Hepatocyte (in vitro differentiated cells): ENCODE measurements around the gene IDH3G. TPM values are rescaled to one million over a fixed set of nuclear protein-coding genes. Genes with fewer than 3 reads are reported as not detected.
A peak's percentile ranks its signal among the peaks of the same experiment; 100 is the strongest.
"Not testable (repeated sequence)": the region's sequence is repeated elsewhere in the genome, so short reads cannot be mapped to it uniquely, and the experiment has no call there.

Source experiments
- DNase-seq: peaks from one replicate; pipeline ENCODE4 v3.0.0-alpha.2; 2016; ENCODE audit warnings: low spot score
- H2AFZ ChIP-seq: fragments of 200-600 bp; sonication (generic); 2 replicates; pipeline ENCODE4 v1.6.0; 2016; ENCODE audit warnings: antibody characterized with exemption, mild to moderate bottlenecking
- H3K27ac ChIP-seq: fragments of 200-600 bp; sonication (generic); 2 replicates; pipeline ENCODE4 v1.5.1; 2016; ENCODE audit warnings: mild to moderate bottlenecking
- H3K27me3 ChIP-seq: fragments of 200-600 bp; sonication (generic); 2 replicates; pipeline ENCODE4 v1.6.1; 2016
- H3K36me3 ChIP-seq: fragments of 200-600 bp; sonication (generic); replicated peaks from 2 replicates; pipeline ENCODE4 v1.5.1; 2016; ENCODE audit warnings: low read depth; ENCODE audit not compliant: insufficient read depth
- H3K4me1 ChIP-seq: fragments of 200-600 bp; sonication (generic); 2 replicates; pipeline ENCODE4 v1.5.1; 2016; ENCODE audit warnings: mild to moderate bottlenecking, moderate library complexity; ENCODE audit not compliant: insufficient read depth
- H3K4me2 ChIP-seq: fragments of 200-600 bp; sonication (generic); 2 replicates; pipeline ENCODE4 v1.6.0; 2016
- H3K4me3 ChIP-seq: fragments of 200-600 bp; sonication (generic); 2 replicates; pipeline ENCODE4 v1.5.1; 2016; ENCODE audit warnings: mild to moderate bottlenecking
- H3K79me2 ChIP-seq: fragments of 200-600 bp; sonication (generic); 2 replicates; pipeline ENCODE4 v1.6.0; 2017; ENCODE audit warnings: mild to moderate bottlenecking
- H3K9me2 ChIP-seq: fragments of 200-600 bp; sonication (generic); replicated peaks from 2 replicates; pipeline ENCODE4 v1.6.0; 2017; ENCODE audit warnings: mild to moderate bottlenecking; ENCODE audit not compliant: insufficient read depth
- H3K9me3 ChIP-seq: fragments of 200-600 bp; sonication (generic); 2 replicates; pipeline ENCODE4 v1.5.1; 2016; ENCODE audit warnings: low read depth, mild to moderate bottlenecking
- H4K20me1 ChIP-seq: fragments of 200-600 bp; sonication (generic); 2 replicates; pipeline ENCODE4 v1.6.0; 2016; ENCODE audit warnings: mild to moderate bottlenecking; ENCODE audit not compliant: insufficient read depth, poor library complexity, severe bottlenecking
- CTCF ChIP-seq: fragments of 200-600 bp; sonication (generic); IDR thresholded peaks from 2 replicates; pipeline ENCODE4 v1.5.1; 2016; ENCODE audit warnings: antibody characterized with exemption, mild to moderate bottlenecking; ENCODE audit not compliant: poor library complexity
- EZH2 ChIP-seq: fragments of 200-600 bp; sonication (generic); IDR thresholded peaks from 2 replicates; pipeline ENCODE4 v1.6.1; 2016; ENCODE audit warnings: antibody characterized with exemption, mild to moderate bottlenecking, borderline replicate concordance
- EZH2phosphoT487 ChIP-seq: fragments of 200-600 bp; sonication (generic); IDR thresholded peaks from one replicate; pipeline ENCODE4 v1.6.1; 2018; ENCODE audit warnings: antibody characterized with exemption, mild to moderate bottlenecking, low read depth, moderate library complexity; ENCODE audit not compliant: unreplicated experiment, severe bottlenecking
- WGBS: methylation state at CpG from one replicate; pipeline ENCODE4 v1.1.6; 2016; ENCODE audit warnings: low lambda C conversion rate; ENCODE audit errors: missing lambda C conversion rate; 5-methylcytosine and 5-hydroxymethylcytosine counted together
- polyA plus RNA-seq: library from polyadenylated mRNA; unstranded; fragments of >200 nt; fragmentation: Nextera tagmentation; extraction: Ambion mirVana; gene quantifications from 2 replicates; pipeline ENCODE4 v1.2.1, GENCODE V29; 2016
- total RNA-seq: library from RNA; depleted of rRNA; stranded (reverse); fragments of >200 nt; gene quantifications from 2 replicates; pipeline ENCODE4 v1.2.3, GENCODE V29; 2014

The IDH3G gene
- total and polyA plus RNA-seq, 2 experiments from 2014 or later = 35.4 to 74.3 TPM

DNA sequence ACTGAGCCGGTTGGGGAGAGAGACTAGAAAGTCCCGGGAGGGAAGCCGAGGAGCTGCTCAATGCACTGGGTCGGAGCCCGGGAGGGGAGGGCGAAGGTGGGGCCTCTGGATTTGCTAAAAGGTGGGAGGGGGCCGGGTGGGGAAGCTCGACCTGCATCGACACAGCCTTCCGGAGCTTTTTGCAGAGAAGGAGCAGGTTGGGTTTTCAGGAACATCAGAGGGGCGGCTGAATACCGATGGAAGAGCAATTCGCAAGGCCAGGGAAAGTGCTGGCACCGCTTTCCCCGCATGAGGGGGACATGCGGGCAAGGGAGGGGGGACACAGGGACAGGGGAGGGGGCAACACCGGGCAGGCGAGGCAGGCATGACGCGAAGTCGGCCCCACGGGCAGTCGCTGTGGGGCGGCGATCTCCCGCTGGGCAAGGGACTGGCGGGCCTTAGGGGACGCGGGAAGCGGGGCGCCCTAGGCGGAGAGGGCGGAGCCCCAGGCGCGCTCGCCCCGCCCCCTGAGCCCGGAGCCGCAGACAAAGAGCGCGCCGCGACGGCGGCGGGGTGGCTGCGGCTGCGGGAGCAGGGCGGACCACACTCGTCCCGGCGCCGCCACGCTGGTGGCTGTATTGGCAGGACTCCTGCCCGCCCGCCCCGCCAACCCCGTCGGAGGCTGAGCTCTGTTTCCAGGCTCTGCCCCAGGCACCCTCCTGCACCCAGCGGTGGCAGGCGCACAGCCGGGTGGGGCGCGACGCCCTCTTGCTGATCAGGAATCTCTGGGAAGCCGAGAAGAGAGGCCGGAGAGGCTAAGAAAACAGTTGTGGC lies 24.6 kb upstream of the IDH3G start:
- Histone ChIP-seq H3K4me2 (peak overlapping the region; percentile 86), H2AFZ (peak overlapping the region; percentile 78), H3K79me2 (no peaks in the 10 kb centered on the region), H3K36me3 (no peaks in the 10 kb centered on the region), H3K27me3 (no peaks in the 10 kb centered on the region), H3K4me1 (no peaks in the 10 kb centered on the region), H3K9me2 (no peaks in the 10 kb centered on the region), H4K20me1 (no peaks in the 10 kb centered on the region), H3K4me3 (peak overlapping the region; percentile 20), H3K27ac (peak overlapping the region; percentile 48), H3K9me3 (no peaks in the 10 kb centered on the region)
- no peak for TF ChIP-seq CTCF
- TF ChIP-seq EZH2phosphoT487 = no peak
- no peak for TF ChIP-seq EZH2
- 39% methylated on average over 16 of the region's 67 CpGs for WGBS
- DNase-seq = peak; percentile 68

DNA sequence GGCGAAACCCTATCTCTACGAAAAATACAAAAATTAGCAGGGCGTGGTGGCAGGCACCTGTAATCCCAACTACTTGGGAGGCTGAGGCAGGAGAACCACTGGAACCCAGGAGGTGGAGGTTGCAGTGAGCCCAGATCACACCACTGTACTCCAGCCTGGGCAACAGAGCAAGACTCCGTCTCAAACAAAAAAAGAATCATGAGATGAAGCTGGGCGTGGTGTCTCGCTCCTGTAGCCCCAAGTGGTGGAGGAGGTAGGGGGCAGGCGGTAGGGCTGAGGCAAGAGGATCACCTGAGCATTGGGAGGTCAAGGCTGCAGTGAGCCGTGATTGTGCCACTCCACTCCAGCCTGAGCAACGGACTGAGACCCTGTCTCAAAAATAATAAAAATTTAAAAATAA lies 23.9 kb upstream of the IDH3G start:
- not testable (repeated sequence) for H3K27ac ChIP-seq, H3K79me2 ChIP-seq, H3K36me3 ChIP-seq, H4K20me1 ChIP-seq, H3K9me2 ChIP-seq, H3K4me3 ChIP-seq, H3K9me3 ChIP-seq, H3K27me3 ChIP-seq, H2AFZ ChIP-seq, DNase-seq, H3K4me1 ChIP-seq
- peak overlapping the region; percentile 86 for H3K4me2 ChIP-seq
- whole genome bisulfite sequencing = 87% methylated on average over 9 of the region's 9 CpGs

GRCh38 chrX:153816831-153817690 lies 22.9 kb upstream of the IDH3G start:
- no peak overlapping the region for H3K4me3 ChIP-seq
- no peak for TF ChIP-seq CTCF
- no peak for TF ChIP-seq EZH2
- TF ChIP-seq EZH2phosphoT487 = no peak

DNA sequence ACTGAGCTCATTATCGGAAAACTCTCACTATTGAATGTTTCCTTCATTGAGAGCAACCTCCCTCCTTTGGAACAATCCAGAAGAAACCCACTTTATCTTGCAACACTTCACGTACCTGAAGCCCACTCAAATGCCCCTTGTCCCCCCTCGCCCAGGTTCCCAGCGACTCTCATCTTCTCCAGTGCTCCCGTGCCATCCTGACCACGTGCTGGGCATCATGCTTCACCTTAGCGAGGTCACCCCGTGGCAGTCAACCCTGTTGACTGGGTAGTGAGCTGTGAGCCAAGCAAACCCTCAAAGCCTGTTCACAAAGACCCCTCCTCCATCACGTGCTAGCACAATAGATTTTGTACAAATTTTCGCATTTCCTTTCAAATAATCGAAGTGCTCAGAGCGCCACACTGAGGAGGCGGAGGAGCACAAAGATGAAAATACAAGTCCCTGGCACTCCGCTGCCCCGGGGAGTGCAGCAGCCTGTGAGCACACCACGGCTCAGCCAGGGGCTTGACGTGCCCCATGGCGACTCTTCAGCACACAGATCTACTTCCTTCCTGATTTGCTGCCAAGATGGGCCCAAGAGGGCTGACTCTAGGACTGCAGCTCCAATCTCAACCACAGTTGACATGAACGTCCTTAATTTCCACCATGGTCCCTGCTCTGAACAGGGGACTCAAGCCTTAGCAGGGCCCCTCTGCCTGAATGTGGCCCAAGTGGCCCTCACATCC lies 20.6 kb upstream of the IDH3G start:
- no peaks in the 10 kb centered on the region for H4K20me1 ChIP-seq
- no peak for TF ChIP-seq EZH2
- TF ChIP-seq EZH2phosphoT487 = no peak
- TF ChIP-seq CTCF = no peak
- H3K27ac ChIP-seq = no peak overlapping the region
- no peaks in the 10 kb centered on the region for H3K36me3 ChIP-seq
- H3K9me3 ChIP-seq = no peaks in the 10 kb centered on the region
- no peaks in the 10 kb centered on the region for H3K79me2 ChIP-seq
- H3K9me2 ChIP-seq = no peaks in the 10 kb centered on the region
- H3K27me3 ChIP-seq = no peaks in the 10 kb centered on the region
- no peak for DNase-seq
- 81% methylated on average over 19 of the region's 19 CpGs for whole genome bisulfite sequencing
- H3K4me1 ChIP-seq = no peaks in the 10 kb centered on the region
- H3K4me3 ChIP-seq = no peak overlapping the region
- H2AFZ ChIP-seq = no peak overlapping the region
- no peak overlapping the region for H3K4me2 ChIP-seq

More at GRCh38 chrX:153816831-153817690, 22.9 kb upstream of the IDH3G start:
- H3K36me3 ChIP-seq = no peaks in the 10 kb centered on the region
- no peak overlapping the region for H2AFZ ChIP-seq
- H3K9me3 ChIP-seq = no peaks in the 10 kb centered on the region
- no peaks in the 10 kb centered on the region for H3K79me2 ChIP-seq
- H3K27ac ChIP-seq = no peak overlapping the region
- 88% methylated on average over 25 of the region's 25 CpGs for WGBS
- no peaks in the 10 kb centered on the region for H4K20me1 ChIP-seq
- no peaks in the 10 kb centered on the region for H3K9me2 ChIP-seq
- no peak for DNase-seq
- H3K27me3 ChIP-seq = no peaks in the 10 kb centered on the region
- no peak overlapping the region for H3K4me2 ChIP-seq
- no peaks in the 10 kb centered on the region for H3K4me1 ChIP-seq
